HepG2 (cell line): ENCODE measurements around the gene ABHD18. TPM values are rescaled to one million over a fixed set of nuclear protein-coding genes. Genes with fewer than 3 reads are reported as not detected.
A peak's percentile ranks its signal among the peaks of the same experiment; 100 is the strongest.
"Not testable (repeated sequence)": the region's sequence is repeated elsewhere in the genome, so short reads cannot be mapped to it uniquely, and the experiment has no call there.

ENCODE experiments used
- ATAC-seq: fragments of 200-7000 bp; cut with Tn5 transposase; 3 replicates; pipeline ENCODE4 v1.9.1; 2020; ENCODE audit warnings: mild to moderate bottlenecking, moderate library complexity
- BruUV-seq: library from RNA; stranded (reverse); fragments of 400-500 nt; replicated peaks from 2 replicates; lab custom pipeline; 2021; lab: Mats Ljungman, UMichigan
- CTCF ChIA-PET: fragments of 300-600 bp; formaldehyde crosslinking; extraction: SDS; loops from one replicate; lab custom pipeline; 2021; ENCODE audit warnings: low total read pairs, inconsistent platforms, low intra/inter-chr PET ratio; lab: Yijun Ruan, JAX
- POLR2A ChIA-PET: fragments of 350-600 bp; sonication (Branson Sonifier 250); formaldehyde crosslinking; loops from one replicate; lab custom pipeline; 2020; ENCODE audit warnings: antibody characterized with exemption, inconsistent platforms; lab: Yijun Ruan, JAX
- DNase-seq: peaks from one replicate; pipeline ENCODE4 v3.0.0-alpha.2; 2015; ENCODE audit warnings: low spot score
- FAIRE-seq: peaks from 3 replicates; lab custom pipeline; 2011; peaks lifted over from hg19 to GRCh38; lab: Jason Lieb, UNC
- H2AFZ ChIP-seq: one replicate; pipeline ENCODE4 v1.6.1; 2011; ENCODE audit warnings: low read length, inconsistent platforms
- H3K27ac ChIP-seq: fragments of 300-600 bp; 3 replicates; pipeline ENCODE4 v1.8.0; 2011; ENCODE audit warnings: mixed run types, mild to moderate bottlenecking, mixed read lengths, low read length, inconsistent platforms; ENCODE audit not compliant: insufficient read depth; ENCODE audit errors: extremely low read length
- H3K27me3 ChIP-seq, 2 experiments: fragments of 200-600 bp in 1 of 2; 2 replicates in 1 of 2; 3 replicates in 1 of 2; pipeline versions ENCODE4 v1.6.0 to v1.8.0; 2011; ENCODE audit warnings: low read length in 2 of 2, mild to moderate bottlenecking in 2 of 2, moderate library complexity in 2 of 2, inconsistent platforms in 1 of 2; ENCODE audit not compliant: insufficient read depth in 2 of 2, control insufficient read depth in 1 of 2
- H3K36me3 ChIP-seq, 2 experiments: fragments of 200-600 bp in 1 of 2; replicated peaks in 1 of 2; 2 replicates in 1 of 2; 3 replicates in 1 of 2; pipeline versions ENCODE4 v1.5.1 to v1.8.0; 2011; ENCODE audit warnings: low read length in 2 of 2, inconsistent platforms in 1 of 2; ENCODE audit not compliant: insufficient read depth in 2 of 2, control insufficient read depth in 1 of 2
- H3K4me1 ChIP-seq: 2 replicates; pipeline ENCODE4 v1.5.1; 2012; ENCODE audit warnings: low read length, inconsistent platforms; ENCODE audit not compliant: insufficient read depth
- H3K4me2 ChIP-seq: 2 replicates; pipeline ENCODE4 v1.6.0; 2011; ENCODE audit warnings: low read depth, low read length, inconsistent platforms
- H3K4me3 ChIP-seq, 3 experiments: fragments of 200-600 bp in 1 of 3; sonication (generic), shearing (Covaris generic) in 1 of 3; replicated peaks in 1 of 3; 2 replicates each; pipeline ENCODE4 v1.5.1; 2011 to 2016; ENCODE audit warnings: low read length in 3 of 3, inconsistent platforms in 2 of 3, low read depth in 2 of 3, mild to moderate bottlenecking in 2 of 3, control low read depth in 1 of 3, mixed read lengths in 1 of 3; ENCODE audit not compliant: insufficient read depth in 1 of 3
- H3K79me2 ChIP-seq: one replicate; pipeline ENCODE4 v1.6.1; 2011; ENCODE audit warnings: low read length, inconsistent platforms; ENCODE audit not compliant: insufficient read depth
- H3K9ac ChIP-seq: 2 replicates; pipeline ENCODE4 v1.6.0; 2011; ENCODE audit warnings: mild to moderate bottlenecking, low read depth, low read length, inconsistent platforms; ENCODE audit not compliant: insufficient read depth
- H3K9me3 ChIP-seq: 2 replicates; pipeline ENCODE4 v1.5.1; 2012; ENCODE audit warnings: mild to moderate bottlenecking, low read length
- H4K20me1 ChIP-seq: 2 replicates; pipeline ENCODE4 v1.6.0; 2011; ENCODE audit warnings: inconsistent platforms, mild to moderate bottlenecking, low read length, moderate library complexity; ENCODE audit not compliant: insufficient read depth
- CENPBD1 ChIP-seq: sonication (generic); formaldehyde crosslinking; IDR thresholded peaks from 2 replicates; pipeline ENCODE4 v1.8.0; 2022; ENCODE audit warnings: missing genetic modification reagents, low read depth, mild to moderate bottlenecking, borderline replicate concordance
- CTCF ChIP-seq: sonication (generic); formaldehyde crosslinking; IDR thresholded peaks from 2 replicates; pipeline ENCODE4 v1.5.0; 2020; ENCODE audit warnings: mild to moderate bottlenecking, missing genetic modification reagents, moderate library complexity
- MEIS2 ChIP-seq: sonication (generic); formaldehyde crosslinking; IDR thresholded peaks from 2 replicates; pipeline ENCODE4 v1.9.0; 2021; ENCODE audit warnings: mild to moderate bottlenecking, missing genetic modification reagents
- ONECUT2 ChIP-seq: sonication (generic); formaldehyde crosslinking; IDR thresholded peaks from 2 replicates; pipeline ENCODE4 v1.4.0; 2020; ENCODE audit warnings: missing genetic modification reagents
- RBAK ChIP-seq: sonication (generic); formaldehyde crosslinking; IDR thresholded peaks from 2 replicates; pipeline ENCODE4 v1.5.1; 2020; ENCODE audit warnings: mild to moderate bottlenecking, missing genetic modification reagents
- RFX5 ChIP-seq: IDR thresholded peaks from 2 replicates; pipeline ENCODE4 v1.6.1; 2011; ENCODE audit warnings: low read depth, low read length, improper control_type of control experiment
- SMC3 ChIP-seq: IDR thresholded peaks from 2 replicates; pipeline ENCODE4 v1.6.1; 2011; ENCODE audit warnings: low read length, improper control_type of control experiment
- ZNF644 ChIP-seq: IDR thresholded peaks from 2 replicates; pipeline ENCODE4 v1.6.1; 2016; ENCODE audit warnings: low read depth
- ZNF687 ChIP-seq: sonication (generic); formaldehyde crosslinking; IDR thresholded peaks from 2 replicates; pipeline ENCODE4 v1.5.1; 2020; ENCODE audit warnings: mild to moderate bottlenecking, missing genetic modification reagents, moderate library complexity
- ZNF740 ChIP-seq: sonication (generic); formaldehyde crosslinking; IDR thresholded peaks from 2 replicates; pipeline ENCODE4 v1.4.0; 2020; ENCODE audit warnings: missing genetic modification reagents
- WGBS: methylation state at CpG from one replicate; pipeline ENCODE4 v1.1.6; 2017; ENCODE audit warnings: low lambda C conversion rate; 5-methylcytosine and 5-hydroxymethylcytosine counted together
- in situ Hi-C: cut with HindIII; loops from 2 replicates; pipeline ENCODE4 v1.10.0; 2017; ENCODE audit warnings: low pct_unique_long_range_greater_than_20kb; ENCODE audit not compliant: extremely low pct_ligation_motif_present
- intact Hi-C: fragments of 100-400 bp; cut with micrococcal nuclease; formaldehyde crosslinking; loops from one replicate; pipeline ENCODE4 v1.10.0; 2022; ENCODE audit not compliant: unreplicated experiment
- polyA plus RNA-seq, 8 experiments: library from polyadenylated mRNA; depleted of rRNA in 3 of 8; stranded (reverse) in 7 of 8; unstranded in 1 of 8; fragments of >200 nt; fragmentation: Illumina TruSeq in 4 of 8; extraction: Trizol in 4 of 8; gene quantifications; 2 replicates each; pipeline versions ENCODE4 v1.2.1 to v1.2.3, GENCODE V29; 2011 to 2016; ENCODE audit warnings: low read depth in 4 of 8, missing spikeins in 1 of 8, mixed read lengths in 1 of 8; ENCODE audit not compliant: insufficient read depth in 1 of 8
- total RNA-seq, 5 experiments: library from RNA; depleted of rRNA; stranded (reverse); fragments of >200 nt; fragmentation: Illumina TruSeq; extraction: Trizol; gene quantifications; 2 replicates each; pipeline ENCODE4 v1.2.3, GENCODE V29; 2016; ENCODE audit warnings: low read depth in 1 of 5

ABHD18 gene
- total and polyA plus RNA-seq, 2 of the 13 experiments (the other 11 are each of a cell fraction or from before 2014, with no cell fraction given): 5.5 to 16.3 TPM

GRCh38 chr4:128066453-128066820 is 101.2 kb downstream of the ABHD18 start:
- peaks cover 79% of the 10 kb centered on the region for H3K79me2 ChIP-seq
- DNase-seq, in situ Hi-C loops, ATAC-seq, H3K9me3 ChIP-seq, FAIRE-seq, BruUV-seq, H3K36me3 ChIP-seq, H3K4me3 ChIP-seq, H3K27me3 ChIP-seq, intact Hi-C loops, H2AFZ ChIP-seq, CTCF ChIA-PET: not testable (repeated sequence)
- peak overlapping the region; percentile 32; the same call in 1 of the 2 replicates for H3K4me2 ChIP-seq
- peaks cover 40% of the 10 kb centered on the region for H3K4me1 ChIP-seq
- peaks cover 24% of the 10 kb centered on the region for H4K20me1 ChIP-seq
- peak overlapping the region; percentile 67 for H3K27ac ChIP-seq
- POLR2A ChIA-PET: interaction anchor here (0.6 to 1.6 kb wide), 2 partner anchors 22 to 103 kb away, joined by 3 to 4 read pairs; no protein-coding TSS in a partner anchor
- 0 out of 2 replicates have a peak overlapping the region, but pooled peaks have one; percentile 22 for H3K9ac ChIP-seq
- WGBS: 64% methylated on average over 10 of the region's 10 CpGs
- peak; percentile 3; the same call in 1 of the 2 replicates for TF ChIP-seq ZNF687 (CRISPR knock-in tag)
- TF ChIP-seq, all 625 proteins: peak for 1; not testable (repeated sequence) for 624

GRCh38 chr4:128068918-128069317 is 103.7 kb downstream of the ABHD18 start:
- Histone ChIP-seq H3K79me2 (peaks cover 77% of the 10 kb centered on the region), H4K20me1 (peaks cover 14% of the 10 kb centered on the region; the same call in 1 of the 2 replicates), H2AFZ (no peak overlapping the region), H3K4me1 (peaks cover 29% of the 10 kb centered on the region), H3K27me3 (no peaks in the 10 kb centered on the region), H3K27ac (no peak overlapping the region), H3K4me3 (no peak overlapping the region), H3K36me3 (no peaks in the 10 kb centered on the region), H3K9me3 (no peaks in the 10 kb centered on the region), H3K4me2 (no peak overlapping the region), H3K9ac (no peak overlapping the region)
- no peak for FAIRE-seq
- intact Hi-C loops (no loop called here), in situ Hi-C loops (no loop called here)
- peak; percentile 29 for DNase-seq
- 83% methylated on average over 2 of the region's 3 CpGs for WGBS
- TSS peak; percentile 1 for BruUV-seq
- peak; percentile 75 for ATAC-seq
- TF ChIP-seq MEIS2 (CRISPR knock-in tag): no peak
- TF ChIP-seq ZNF644 (CRISPR knock-in tag): peak; percentile 39; the same call in 1 of the 2 replicates
- TF ChIP-seq ZNF740 (CRISPR knock-in tag): no peak
- no peak for TF ChIP-seq RBAK (CRISPR knock-in tag)
- TF ChIP-seq CENPBD1 (CRISPR knock-in tag): no peak
- TF ChIP-seq ONECUT2 (CRISPR knock-in tag): no peak
- no peak for TF ChIP-seq RFX5
- TF ChIP-seq SMC3: 0 out of 2 replicates have a peak, but pooled peaks have one; percentile 8
- TF ChIP-seq CTCF (CRISPR knock-in tag): peak; percentile 67
- POLR2A ChIA-PET: interaction anchor here (2.4 kb wide), 1 partner anchor 8 kb away, joined by 6 read pairs; the partner anchor contains the start of gene LARP1B
- CTCF ChIA-PET: no interaction called here
